Panc1 (cell line): ENCODE data around the gene FBXW7. TPM values are rescaled to one million over a fixed set of nuclear protein-coding genes. Genes with fewer than 3 reads are reported as not detected.

Experiments
- ATAC-seq: fragments of 200-7000 bp; cut with Tn5 transposase; 2 replicates; pipeline ENCODE4 v1.9.1; 2020; ENCODE audit warnings: mild to moderate bottlenecking, moderate library complexity
- BruUV-seq: library from RNA; stranded (reverse); fragments of 400-500 nt; replicated peaks from 2 replicates; lab custom pipeline; 2021; lab: Mats Ljungman, UMichigan
- CTCF ChIA-PET: fragments of 300-600 bp; sonication (Branson Sonifier 250); formaldehyde crosslinking; loops from one replicate; lab custom pipeline; 2022; ENCODE audit warnings: antibody characterized with exemption; lab: Charles Lee
- POLR2A ChIA-PET: fragments of 300-600 bp; sonication (Branson Sonifier 250); formaldehyde crosslinking; loops from one replicate; lab custom pipeline; 2022; ENCODE audit warnings: antibody characterized with exemption; lab: Charles Lee
- DNase-seq: peaks from one replicate; pipeline ENCODE4 v3.0.0-alpha.2; 2010; ENCODE audit warnings: low read depth, low spot score
- H3K27ac ChIP-seq: 2 replicates; pipeline ENCODE4 v1.5.1; 2011; ENCODE audit warnings: mild to moderate bottlenecking, low read length, inconsistent platforms
- H3K27me3 ChIP-seq: fragments of 200-500 bp; sonication (Bioruptor generic); 2 replicates; pipeline ENCODE4 v1.6.0; 2014; ENCODE audit warnings: low read length, inconsistent platforms; ENCODE audit not compliant: control insufficient read depth, insufficient read depth
- H3K36me3 ChIP-seq: fragments of 200-500 bp; sonication (Bioruptor generic); 2 replicates; pipeline ENCODE4 v1.5.1; 2014; ENCODE audit warnings: inconsistent platforms, mild to moderate bottlenecking, low read length, moderate library complexity; ENCODE audit not compliant: control insufficient read depth, insufficient read depth
- H3K4me1 ChIP-seq: 2 replicates; pipeline ENCODE4 v1.5.1; 2011; ENCODE audit warnings: inconsistent platforms, mild to moderate bottlenecking, low read length, moderate library complexity; ENCODE audit not compliant: control insufficient read depth, insufficient read depth
- H3K4me3 ChIP-seq, 2 experiments: 2 replicates each; pipeline ENCODE4 v1.5.1; 2011 to 2012; ENCODE audit warnings: low read depth in 2 of 2, low read length in 2 of 2, mild to moderate bottlenecking in 2 of 2, inconsistent platforms in 1 of 2, moderate library complexity in 1 of 2
- H3K9me3 ChIP-seq: fragments of 200-500 bp; sonication (Bioruptor generic); 2 replicates; pipeline ENCODE4 v1.5.1; 2014; ENCODE audit warnings: low read depth, mild to moderate bottlenecking, inconsistent platforms, low read length, moderate library complexity; ENCODE audit not compliant: control insufficient read depth, insufficient read depth
- POLR2AphosphoS5 ChIP-seq: IDR thresholded peaks from 2 replicates; pipeline ENCODE4 v1.6.1; 2012; ENCODE audit warnings: mild to moderate bottlenecking, low read depth, low read length, moderate library complexity
- SIN3A ChIP-seq: IDR thresholded peaks from 2 replicates; pipeline ENCODE4 v1.6.1; 2012; ENCODE audit warnings: low read depth, mild to moderate bottlenecking, low read length, moderate library complexity, borderline replicate concordance; ENCODE audit not compliant: insufficient read depth
- TCF7L2 ChIP-seq: IDR thresholded peaks from 2 replicates; pipeline ENCODE4 v1.6.1; 2011; ENCODE audit warnings: mild to moderate bottlenecking, low read depth, low read length, inconsistent platforms
- in situ Hi-C: cut with HindIII; loops from 2 replicates; pipeline ENCODE4 v1.10.0; 2016; ENCODE audit warnings: low sequenced_read_pairs, low pct_unique_long_range_greater_than_20kb
- intact Hi-C: fragments of 100-400 bp; cut with micrococcal nuclease; formaldehyde crosslinking; loops from one replicate; pipeline ENCODE4 v1.10.0; 2022; ENCODE audit not compliant: unreplicated experiment
- total RNA-seq: library from RNA; stranded (reverse); gene quantifications from one replicate; pipeline ENCODE4 v1.2.1, GENCODE V29; 2021; ENCODE audit not compliant: unreplicated experiment
- TF ChIP-seq, protein P1 (sequence below): fragments of 450-650 bp; IDR thresholded peaks from 2 replicates; pipeline ENCODE4 v1.5.1; 2017; ENCODE audit warnings: mild to moderate bottlenecking
- TF ChIP-seq, protein P2 (sequence below), 2 experiments: IDR thresholded peaks; 2 replicates each; pipeline ENCODE4 v1.6.1; 2011 to 2012; ENCODE audit warnings: low read depth in 2 of 2, control low read depth in 1 of 2, low read length in 1 of 2, mild to moderate bottlenecking in 1 of 2, moderate library complexity in 1 of 2; ENCODE audit not compliant: insufficient read depth in 1 of 2

FBXW7 gene
- total RNA-seq, 1 experiment from 2014 or later: 16.2 TPM

DNA sequence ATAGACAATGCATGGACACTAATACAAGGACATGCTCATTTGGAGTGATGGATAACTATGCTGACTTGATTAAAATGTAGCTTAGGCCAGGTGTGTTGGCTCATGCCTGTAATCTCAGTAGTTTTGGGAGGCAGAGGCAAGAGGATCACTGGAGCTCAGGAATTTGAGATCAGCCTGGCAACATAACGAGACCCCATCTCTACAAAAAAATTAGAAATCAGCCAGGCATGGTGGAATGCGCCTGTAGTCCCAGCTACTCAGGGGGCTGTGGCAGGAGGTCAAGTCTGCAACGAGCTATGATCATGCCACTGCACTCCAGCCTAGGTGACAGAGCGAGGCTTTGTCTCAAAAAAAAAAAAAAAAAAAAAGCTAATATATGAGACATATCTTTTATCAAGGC is 196.3 kb downstream of the FBXW7 start:
- H3K9me3 ChIP-seq: no peaks in the 10 kb centered on the region
- no peaks in the 10 kb centered on the region for H3K27me3 ChIP-seq
- TF ChIP-seq POLR2AphosphoS5 (no peak), TCF7L2 (no peak), SIN3A (no peak)
- TF ChIP-seq, protein P1, sequence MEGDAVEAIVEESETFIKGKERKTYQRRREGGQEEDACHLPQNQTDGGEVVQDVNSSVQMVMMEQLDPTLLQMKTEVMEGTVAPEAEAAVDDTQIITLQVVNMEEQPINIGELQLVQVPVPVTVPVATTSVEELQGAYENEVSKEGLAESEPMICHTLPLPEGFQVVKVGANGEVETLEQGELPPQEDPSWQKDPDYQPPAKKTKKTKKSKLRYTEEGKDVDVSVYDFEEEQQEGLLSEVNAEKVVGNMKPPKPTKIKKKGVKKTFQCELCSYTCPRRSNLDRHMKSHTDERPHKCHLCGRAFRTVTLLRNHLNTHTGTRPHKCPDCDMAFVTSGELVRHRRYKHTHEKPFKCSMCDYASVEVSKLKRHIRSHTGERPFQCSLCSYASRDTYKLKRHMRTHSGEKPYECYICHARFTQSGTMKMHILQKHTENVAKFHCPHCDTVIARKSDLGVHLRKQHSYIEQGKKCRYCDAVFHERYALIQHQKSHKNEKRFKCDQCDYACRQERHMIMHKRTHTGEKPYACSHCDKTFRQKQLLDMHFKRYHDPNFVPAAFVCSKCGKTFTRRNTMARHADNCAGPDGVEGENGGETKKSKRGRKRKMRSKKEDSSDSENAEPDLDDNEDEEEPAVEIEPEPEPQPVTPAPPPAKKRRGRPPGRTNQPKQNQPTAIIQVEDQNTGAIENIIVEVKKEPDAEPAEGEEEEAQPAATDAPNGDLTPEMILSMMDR: no peak
- TF ChIP-seq, protein P2, sequence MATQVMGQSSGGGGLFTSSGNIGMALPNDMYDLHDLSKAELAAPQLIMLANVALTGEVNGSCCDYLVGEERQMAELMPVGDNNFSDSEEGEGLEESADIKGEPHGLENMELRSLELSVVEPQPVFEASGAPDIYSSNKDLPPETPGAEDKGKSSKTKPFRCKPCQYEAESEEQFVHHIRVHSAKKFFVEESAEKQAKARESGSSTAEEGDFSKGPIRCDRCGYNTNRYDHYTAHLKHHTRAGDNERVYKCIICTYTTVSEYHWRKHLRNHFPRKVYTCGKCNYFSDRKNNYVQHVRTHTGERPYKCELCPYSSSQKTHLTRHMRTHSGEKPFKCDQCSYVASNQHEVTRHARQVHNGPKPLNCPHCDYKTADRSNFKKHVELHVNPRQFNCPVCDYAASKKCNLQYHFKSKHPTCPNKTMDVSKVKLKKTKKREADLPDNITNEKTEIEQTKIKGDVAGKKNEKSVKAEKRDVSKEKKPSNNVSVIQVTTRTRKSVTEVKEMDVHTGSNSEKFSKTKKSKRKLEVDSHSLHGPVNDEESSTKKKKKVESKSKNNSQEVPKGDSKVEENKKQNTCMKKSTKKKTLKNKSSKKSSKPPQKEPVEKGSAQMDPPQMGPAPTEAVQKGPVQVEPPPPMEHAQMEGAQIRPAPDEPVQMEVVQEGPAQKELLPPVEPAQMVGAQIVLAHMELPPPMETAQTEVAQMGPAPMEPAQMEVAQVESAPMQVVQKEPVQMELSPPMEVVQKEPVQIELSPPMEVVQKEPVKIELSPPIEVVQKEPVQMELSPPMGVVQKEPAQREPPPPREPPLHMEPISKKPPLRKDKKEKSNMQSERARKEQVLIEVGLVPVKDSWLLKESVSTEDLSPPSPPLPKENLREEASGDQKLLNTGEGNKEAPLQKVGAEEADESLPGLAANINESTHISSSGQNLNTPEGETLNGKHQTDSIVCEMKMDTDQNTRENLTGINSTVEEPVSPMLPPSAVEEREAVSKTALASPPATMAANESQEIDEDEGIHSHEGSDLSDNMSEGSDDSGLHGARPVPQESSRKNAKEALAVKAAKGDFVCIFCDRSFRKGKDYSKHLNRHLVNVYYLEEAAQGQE (IDR thresholded peaks at IDR 0.05; ENCODE audit: insufficient read depth in 1 of 2, low read depth in 2 of 2, low read length in 1 of 2): no peak
- DNase-seq: no peak
- in situ Hi-C loops: no loop called here
- ChIA-PET POLR2A (no interaction called here), CTCF (no interaction called here)
- ATAC-seq: no peak
- no peaks in the 10 kb centered on the region for H3K4me1 ChIP-seq
- H3K4me3 ChIP-seq: no peak overlapping the region
- BruUV-seq: no TSS peak
- intact Hi-C loops: no loop called here
- no peaks in the 10 kb centered on the region; the same call in 1 of the 2 replicates for H3K36me3 ChIP-seq
- no peak overlapping the region for H3K27ac ChIP-seq

DNA sequence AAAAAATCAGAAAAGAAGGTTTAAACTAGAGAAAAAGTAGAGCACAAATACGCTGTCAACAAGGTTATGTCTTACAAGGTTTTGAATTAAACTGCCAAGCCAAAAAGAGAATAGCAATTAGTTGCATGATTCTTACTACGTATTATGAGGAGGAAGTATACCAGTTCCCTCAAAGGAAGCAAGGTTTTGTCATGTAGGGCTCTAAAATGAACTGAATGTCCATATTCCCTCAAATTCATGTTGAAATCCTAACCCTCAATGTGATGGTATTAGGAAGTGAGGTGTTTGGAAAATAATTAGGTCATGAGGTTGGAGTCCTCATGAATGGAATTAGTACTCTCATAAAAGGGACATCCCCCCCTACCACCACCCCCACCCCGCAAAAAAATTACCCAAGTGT is 201.0 kb downstream of the FBXW7 start:
- H3K36me3 ChIP-seq: no peaks in the 10 kb centered on the region; the same call in 1 of the 2 replicates
- intact Hi-C loops: no loop called here
- CTCF ChIA-PET: no interaction called here

More for the DNA sequence above, 201.0 kb downstream of the FBXW7 start:
- no peaks in the 10 kb centered on the region for H3K27me3 ChIP-seq
- no peak for DNase-seq
- POLR2A ChIA-PET: interaction anchor here (0.5 kb wide), 1 partner anchor 1281 kb away, joined by 3 read pairs; no protein-coding TSS in a partner anchor
- in situ Hi-C loops: no loop called here
- no TSS peak for BruUV-seq
- TF ChIP-seq SIN3A: no peak
- TF ChIP-seq, protein P1: no peak
- TF ChIP-seq, protein P2 (IDR thresholded peaks at IDR 0.05; ENCODE audit: insufficient read depth in 1 of 2, low read depth in 2 of 2, low read length in 1 of 2): no peak
- no peak for TF ChIP-seq TCF7L2
- no peak for TF ChIP-seq POLR2AphosphoS5
- no peak overlapping the region for H3K4me3 ChIP-seq
- no peak for ATAC-seq
- H3K27ac ChIP-seq: no peak overlapping the region
- no peaks in the 10 kb centered on the region for H3K4me1 ChIP-seq
- no peaks in the 10 kb centered on the region for H3K9me3 ChIP-seq
